GM19025 (cell line): ENCODE results near the gene ZHX3.

Experiments
- ATAC-seq: cut with Tn5 transposase; IDR thresholded peaks from one replicate; pipeline ENCODE4 v1.9.1; 2021; ENCODE audit warnings: mild to moderate bottlenecking, low read depth, moderate library complexity; ENCODE audit not compliant: unreplicated experiment

Gene ZHX3

GRCh38 chr20:41165001-41165882 lies 152.3 kb downstream of the ZHX3 start:
- no peak for ATAC-seq

GRCh38 chr20:41163821-41164220 lies 153.7 kb downstream of the ZHX3 start:
- ATAC-seq: no peak

- ATAC-seq: no peak
Measured at GRCh38 chr20:41162396-41162795, 155.1 kb downstream of the ZHX3 start.

- no peak for ATAC-seq
Measured at GRCh38 chr20:41161886-41162285, 155.6 kb downstream of the ZHX3 start.

- no peak for ATAC-seq
Measured at GRCh38 chr20:41160686-41161085, 156.8 kb downstream of the ZHX3 start.

GRCh38 chr20:41159547-41159946 lies 158.0 kb downstream of the ZHX3 start:
- ATAC-seq: no peak

- ATAC-seq: no peak
Measured at GRCh38 chr20:41158082-41158625, 159.4 kb downstream of the ZHX3 start.

- no peak for ATAC-seq
Measured at GRCh38 chr20:41155261-41155660, 162.3 kb downstream of the ZHX3 start.

- ATAC-seq: no peak
Measured at GRCh38 chr20:41154436-41155176, 162.9 kb downstream of the ZHX3 start.

GRCh38 chr20:41152108-41152757 lies 165.3 kb downstream of the ZHX3 start:
- no peak for ATAC-seq

- no peak for ATAC-seq
Measured at GRCh38 chr20:41151134-41151869, 166.2 kb downstream of the ZHX3 start.

- ATAC-seq: no peak
Measured at GRCh38 chr20:41150664-41151063, 166.9 kb downstream of the ZHX3 start.

GRCh38 chr20:41148942-41149341 lies 168.6 kb downstream of the ZHX3 start:
- ATAC-seq: no peak

GRCh38 chr20:41147767-41148191 lies 169.8 kb downstream of the ZHX3 start:
- ATAC-seq: no peak

GRCh38 chr20:41145821-41146620 lies 171.5 kb downstream of the ZHX3 start:
- ATAC-seq: no peak

GRCh38 chr20:41145317-41145716 lies 172.2 kb downstream of the ZHX3 start:
- ATAC-seq: no peak

- no peak for ATAC-seq
Measured at GRCh38 chr20:41143354-41143753, 174.2 kb downstream of the ZHX3 start.

- ATAC-seq: no peak
Measured at GRCh38 chr20:41142919-41143318, 174.6 kb downstream of the ZHX3 start.

- ATAC-seq: no peak
Measured at GRCh38 chr20:41142245-41142644, 175.3 kb downstream of the ZHX3 start.
